GM18861 (cell line): ENCODE data around the gene AIF1L.

ENCODE experiments used
- ATAC-seq: cut with Tn5 transposase; IDR thresholded peaks from one replicate; pipeline ENCODE4 v1.9.1; 2021; ENCODE audit not compliant: unreplicated experiment

Gene AIF1L

GRCh38 chr9:131076347-131077195 is 19.8 kb upstream of the AIF1L start:
- no peak for ATAC-seq

- ATAC-seq: no peak
Measured at GRCh38 chr9:131078427-131079366, 17.6 kb upstream of the AIF1L start.

GRCh38 chr9:131080589-131080988 is 15.7 kb upstream of the AIF1L start:
- no peak for ATAC-seq

GRCh38 chr9:131081868-131082267 is 14.5 kb upstream of the AIF1L start:
- ATAC-seq: no peak

DNA sequence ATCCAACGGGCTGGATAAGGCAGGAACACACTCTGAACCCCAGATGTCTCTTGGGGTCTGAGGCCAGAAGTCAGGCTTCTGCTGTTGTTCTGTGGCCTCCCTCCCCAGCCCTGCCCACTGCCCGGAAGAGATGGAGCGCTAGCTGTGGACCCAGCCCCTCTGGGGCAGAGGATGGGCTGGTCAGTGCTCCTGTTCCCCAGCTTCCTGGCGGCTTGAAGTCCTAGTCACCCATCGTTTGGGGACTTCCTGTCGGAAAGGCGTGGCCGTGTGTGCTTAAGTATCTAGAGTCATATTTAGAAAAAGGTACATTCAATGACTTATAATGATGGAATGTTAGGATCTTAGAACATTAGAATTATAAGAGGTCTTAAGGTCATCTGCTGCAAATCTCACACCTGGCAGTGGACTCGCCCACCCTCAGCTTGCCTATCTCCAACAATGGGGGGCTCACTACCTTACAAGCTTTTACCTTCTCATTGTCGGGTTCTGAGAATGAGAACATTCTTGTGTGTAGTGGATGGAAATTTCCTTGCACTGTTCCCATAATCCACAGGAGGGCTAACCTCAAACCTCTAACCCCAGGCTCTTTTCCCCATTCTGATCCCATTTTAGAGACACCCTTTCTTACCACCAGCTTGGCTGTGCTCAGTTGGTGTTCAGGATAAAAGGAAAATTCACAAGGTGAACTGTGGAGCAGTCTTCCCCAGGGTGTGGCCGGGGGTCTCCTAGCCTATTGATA is 13.4 kb upstream of the AIF1L start:
- no peak for ATAC-seq

GRCh38 chr9:131084661-131085369 is 11.5 kb upstream of the AIF1L start:
- ATAC-seq: no peak

DNA sequence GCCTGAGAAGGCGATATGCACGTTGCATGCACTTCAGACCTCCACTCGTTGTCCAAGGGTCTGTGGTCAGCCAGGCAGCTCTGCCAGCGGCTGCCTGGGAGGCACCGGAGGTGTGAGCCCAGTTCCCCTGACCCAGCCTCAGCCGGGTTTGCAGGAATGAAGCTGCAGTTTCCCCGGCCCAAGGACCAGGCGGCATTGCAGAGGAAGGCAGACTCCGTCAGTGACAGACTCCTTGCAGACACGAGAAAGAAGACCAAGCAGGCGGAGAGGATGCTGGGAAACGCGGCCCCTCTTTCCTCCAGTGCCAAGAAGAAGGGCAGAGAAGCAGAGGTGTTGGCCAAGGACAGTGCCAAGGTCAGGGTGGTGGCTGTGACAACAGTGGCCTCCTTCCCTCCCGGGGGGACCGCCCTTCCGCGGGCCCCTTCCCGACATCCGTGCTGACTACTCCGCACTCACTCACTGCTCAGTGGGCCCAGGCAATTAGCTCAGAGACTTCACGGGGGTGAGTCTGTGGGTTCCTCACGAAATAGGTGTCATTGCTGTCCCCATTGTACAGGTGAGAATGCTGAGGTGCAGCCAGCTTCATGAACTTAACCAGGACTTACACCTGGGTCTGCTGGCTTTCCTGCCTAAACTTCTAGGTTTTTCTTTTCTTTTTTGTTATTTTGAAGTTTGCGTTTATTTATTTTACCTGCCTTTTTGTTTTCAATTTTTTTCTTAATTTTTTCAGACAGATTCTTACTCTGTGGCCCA is 10.8 kb upstream of the AIF1L start:
- no peak for ATAC-seq

DNA sequence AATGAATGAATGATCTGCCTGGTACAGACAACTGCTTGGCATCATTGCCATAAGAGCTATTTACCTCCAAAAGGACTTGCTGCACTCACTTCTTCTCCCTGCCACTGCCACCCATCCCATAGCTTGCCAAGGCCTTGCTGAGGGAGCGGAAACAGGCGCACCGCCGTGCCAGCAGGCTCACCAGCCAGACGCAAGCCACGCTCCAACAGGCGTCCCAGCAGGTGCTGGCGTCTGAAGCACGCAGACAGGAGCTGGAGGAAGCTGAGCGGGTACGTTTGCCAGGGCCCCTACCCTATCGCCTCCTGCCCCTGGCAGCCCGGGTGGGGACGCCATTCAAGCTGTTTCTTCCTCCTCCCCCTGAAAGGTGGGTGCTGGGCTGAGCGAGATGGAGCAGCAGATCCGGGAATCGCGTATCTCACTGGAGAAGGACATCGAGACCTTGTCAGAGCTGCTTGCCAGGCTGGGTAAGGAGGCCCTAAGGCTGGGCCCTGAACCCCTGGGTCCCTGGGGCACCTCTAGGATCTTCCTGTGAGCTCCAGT is 8.9 kb upstream of the AIF1L start:
- ATAC-seq: no peak

DNA sequence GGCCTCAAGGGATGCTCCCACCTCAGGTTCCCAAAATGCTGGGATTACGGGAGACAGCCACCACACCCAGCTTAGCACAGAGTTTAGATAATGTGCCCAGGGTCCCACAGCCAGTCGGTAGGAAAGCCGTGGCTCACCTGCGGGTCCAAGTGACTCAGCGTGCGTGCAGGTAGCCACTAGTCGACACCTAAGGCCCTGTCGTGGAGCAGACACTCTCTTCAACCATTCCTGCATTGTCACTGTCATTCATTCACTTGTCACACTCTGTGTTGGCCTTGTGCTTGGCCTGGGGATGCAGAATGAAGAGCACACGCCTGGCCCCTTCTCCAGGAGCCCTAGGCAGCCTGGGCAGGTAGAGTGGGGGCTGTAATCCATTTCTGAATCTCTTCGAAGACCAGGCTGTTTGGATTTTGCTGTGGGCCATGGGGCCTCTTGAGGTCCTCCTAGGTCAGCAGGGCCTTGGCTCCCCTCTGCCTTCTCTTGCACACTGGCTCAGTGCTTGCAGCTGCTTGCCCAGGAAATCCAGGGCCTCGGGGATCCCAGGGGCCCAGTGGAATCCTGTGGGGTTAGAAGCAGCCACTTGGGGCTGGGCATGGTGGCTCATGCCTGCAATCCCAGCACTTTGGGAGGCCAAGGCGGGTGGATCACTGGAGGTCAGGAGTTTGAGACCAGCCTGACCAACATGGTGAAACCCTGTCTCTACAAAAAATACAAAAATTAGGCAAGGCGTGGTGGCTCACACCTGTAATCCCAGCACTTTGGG is 6.1 kb upstream of the AIF1L start:
- no peak for ATAC-seq

GRCh38 chr9:131091352-131091992 is 4.9 kb upstream of the AIF1L start:
- ATAC-seq: no peak

DNA sequence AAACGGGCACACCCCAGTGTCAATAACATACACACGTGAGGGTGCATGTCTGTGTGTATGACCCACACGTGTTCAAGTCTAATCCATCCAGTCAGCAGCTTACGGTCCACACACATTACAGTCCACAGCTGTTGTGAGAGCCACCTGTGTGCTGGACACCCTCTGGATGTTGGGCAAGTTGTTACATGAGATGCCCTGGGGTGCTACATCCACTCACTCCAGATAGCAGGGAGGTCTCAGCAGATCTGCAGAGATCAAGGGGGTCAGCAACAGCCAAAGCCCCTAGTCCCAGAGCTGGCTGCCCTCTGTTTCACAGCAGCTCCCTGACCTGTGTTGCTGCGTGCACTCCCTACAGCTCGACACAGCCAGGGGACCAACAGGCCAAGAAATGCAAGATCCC is 4.3 kb upstream of the AIF1L start:
- no peak for ATAC-seq

GRCh38 chr9:131092548-131093440 is 3.5 kb upstream of the AIF1L start:
- no peak for ATAC-seq

- ATAC-seq: no peak
Measured at GRCh38 chr9:131094015-131094414, 2.3 kb upstream of the AIF1L start.

GRCh38 chr9:131094622-131095021 is 1.7 kb upstream of the AIF1L start:
- ATAC-seq: no peak

DNA sequence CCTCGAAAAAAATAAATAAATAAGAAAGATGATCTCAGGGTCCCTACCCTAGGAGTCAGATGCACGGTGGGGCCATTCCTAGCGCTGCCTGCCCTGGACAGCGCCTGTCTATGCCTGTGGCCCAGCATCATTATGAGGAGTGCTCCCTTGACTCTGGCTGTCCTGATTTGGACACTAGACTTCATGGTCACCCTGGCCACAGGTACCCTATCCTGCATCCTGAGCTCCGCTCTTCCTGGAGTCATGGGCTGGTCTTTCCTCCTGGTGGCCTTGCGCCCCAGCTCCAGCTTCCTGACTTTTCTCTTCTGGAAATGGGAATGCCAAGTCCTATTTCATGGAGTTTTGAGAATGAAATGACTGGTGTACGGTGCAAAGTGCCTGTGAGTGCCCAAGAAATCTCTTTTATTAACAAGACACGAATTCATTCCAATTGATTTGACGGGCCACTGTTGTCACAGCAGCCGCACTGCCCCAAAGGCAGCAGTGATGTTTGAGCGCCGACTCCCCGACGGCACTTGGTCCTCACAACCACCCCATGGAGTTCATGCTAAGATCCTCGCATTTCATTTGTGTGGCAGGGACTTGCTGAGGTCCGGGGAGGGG is 564 bp upstream of the AIF1L start:
- no peak for ATAC-seq

- ATAC-seq: no peak
Measured at GRCh38 chr9:131097126-131097947, 1.0 kb downstream of the AIF1L start.
